Endothelial cell of umbilical vein (primary cell): ENCODE results near the gene UNC13D. TPM values are rescaled to one million over a fixed set of nuclear protein-coding genes. Genes with fewer than 3 reads are reported as not detected.
"Not testable (repeated sequence)": the region's sequence is repeated elsewhere in the genome, so short reads cannot be mapped to it uniquely, and the experiment has no call there.

Experiments used
- BruUV-seq: library from RNA; stranded (reverse); fragments of 400-500 nt; replicated peaks from 2 replicates; lab custom pipeline; 2021; lab: Mats Ljungman, UMichigan
- CTCF ChIA-PET: fragments of 300-600, 350-600 bp; sonication (Branson Sonifier 250); formaldehyde crosslinking; loops from one replicate; lab custom pipeline; 2021; ENCODE audit warnings: antibody characterized with exemption, inconsistent platforms; lab: Charles Lee
- POLR2A ChIA-PET: fragments of 300-600, 350-600 bp; sonication (Branson Sonifier 250); formaldehyde crosslinking; loops from one replicate; lab custom pipeline; 2021; ENCODE audit warnings: antibody characterized with exemption, inconsistent platforms; lab: Charles Lee
- DNase-seq: peaks from one replicate; pipeline ENCODE4 v3.0.0-alpha.2; 2011; ENCODE audit warnings: low read depth, low spot score
- FAIRE-seq: peaks from 2 replicates; lab custom pipeline; 2011; peaks lifted over from hg19 to GRCh38; lab: Jason Lieb, UNC
- H2AFZ ChIP-seq: 2 replicates; pipeline ENCODE4 v1.6.0; 2012; ENCODE audit warnings: low read depth, low read length, control low read depth, inconsistent platforms
- H3K27ac ChIP-seq: 2 replicates; pipeline ENCODE4 v1.5.1; 2011; ENCODE audit warnings: low read depth, mild to moderate bottlenecking, control low read depth, low read length, moderate library complexity; ENCODE audit not compliant: insufficient read depth
- H3K27me3 ChIP-seq, 2 experiments: 2 replicates each; pipeline versions ENCODE4 v1.6.0 to v1.6.1; 2011; ENCODE audit warnings: low read length in 2 of 2, mixed read lengths in 1 of 2; ENCODE audit not compliant: control insufficient read depth in 2 of 2, insufficient read depth in 2 of 2
- H3K36me3 ChIP-seq, 2 experiments: 2 replicates in 1 of 2; 3 replicates in 1 of 2; pipeline ENCODE4 v1.5.1; 2011; ENCODE audit warnings: low read length in 2 of 2, mild to moderate bottlenecking in 1 of 2, moderate library complexity in 1 of 2; ENCODE audit not compliant: control insufficient read depth in 2 of 2, insufficient read depth in 2 of 2; ENCODE audit errors: extremely low read depth in 1 of 2
- H3K4me1 ChIP-seq: 3 replicates; pipeline ENCODE4 v1.5.1; 2011; ENCODE audit warnings: mild to moderate bottlenecking, low read length; ENCODE audit not compliant: control insufficient read depth, insufficient read depth; ENCODE audit errors: extremely low read depth
- H3K4me2 ChIP-seq: 2 replicates; pipeline ENCODE4 v1.6.1; 2011; ENCODE audit warnings: low read length, control low read depth, mixed read lengths; ENCODE audit not compliant: insufficient read depth
- H3K4me3 ChIP-seq, 3 experiments: fragments of 200-600 bp in 1 of 3; sonication (generic), shearing (Covaris generic) in 1 of 3; replicated peaks in 1 of 3; 2 replicates each; pipeline ENCODE4 v1.5.1; 2011 to 2016; ENCODE audit warnings: control low read depth in 3 of 3, low read length in 3 of 3, mild to moderate bottlenecking in 2 of 3, inconsistent platforms in 1 of 3, low read depth in 1 of 3, moderate library complexity in 1 of 3; ENCODE audit not compliant: insufficient read depth in 1 of 3
- H3K79me2 ChIP-seq: 2 replicates; pipeline ENCODE4 v1.6.0; 2012; ENCODE audit warnings: low read length, inconsistent platforms; ENCODE audit not compliant: control insufficient read depth, insufficient read depth
- H3K9ac ChIP-seq: replicated peaks from 2 replicates; pipeline ENCODE3; 2011; ENCODE audit warnings: low read length, control low read depth; ENCODE audit not compliant: insufficient read depth; ENCODE audit errors: extremely low read depth
- H3K9me1 ChIP-seq: replicated peaks from 3 replicates; pipeline ENCODE4 v1.6.0; 2011; ENCODE audit warnings: mild to moderate bottlenecking, low read length; ENCODE audit not compliant: control insufficient read depth, insufficient read depth; ENCODE audit errors: extremely low read depth
- H3K9me3 ChIP-seq: replicated peaks from 2 replicates; pipeline ENCODE4 v1.5.1; 2012; ENCODE audit warnings: low read length, inconsistent platforms; ENCODE audit not compliant: control insufficient read depth, insufficient read depth
- H4K20me1 ChIP-seq: replicated peaks from 2 replicates; pipeline ENCODE3; 2011; ENCODE audit warnings: mild to moderate bottlenecking, low read length; ENCODE audit not compliant: control insufficient read depth, insufficient read depth; ENCODE audit errors: extremely low read depth
- EZH2 ChIP-seq: IDR thresholded peaks from 2 replicates; pipeline ENCODE4 v1.6.1; 2012; ENCODE audit warnings: borderline replicate concordance, low read depth, mild to moderate bottlenecking, moderate library complexity, low read length, inconsistent platforms; ENCODE audit not compliant: severe bottlenecking
- FOS ChIP-seq: IDR thresholded peaks from 2 replicates; pipeline ENCODE4 v1.6.1; 2011; ENCODE audit warnings: mild to moderate bottlenecking, low read length, moderate library complexity, borderline replicate concordance; ENCODE audit not compliant: insufficient read depth
- GATA2 ChIP-seq: IDR thresholded peaks from 2 replicates; pipeline ENCODE4 v1.7.0; 2011; ENCODE audit warnings: low read depth, mild to moderate bottlenecking, moderate library complexity, mixed read lengths, low read length; ENCODE audit not compliant: insufficient read length, insufficient read depth
- JUN ChIP-seq: IDR thresholded peaks from 2 replicates; pipeline ENCODE4 v1.6.1; 2011; ENCODE audit warnings: borderline replicate concordance, low read depth; ENCODE audit not compliant: insufficient read length, insufficient read depth
- MYC ChIP-seq: IDR thresholded peaks from one replicate; pipeline ENCODE4 v1.6.1; 2011; ENCODE audit warnings: mild to moderate bottlenecking, low read depth, low read length
- POLR2A ChIP-seq: IDR thresholded peaks from 2 replicates; pipeline ENCODE4 v1.6.1; 2012; ENCODE audit warnings: low read depth, mild to moderate bottlenecking, control low read depth, low read length
- POLR2AphosphoS5 ChIP-seq: IDR thresholded peaks from 2 replicates; pipeline ENCODE4 v1.6.1; 2012; ENCODE audit warnings: low read depth, mild to moderate bottlenecking, control low read depth, low read length, moderate library complexity; ENCODE audit not compliant: insufficient read depth
- dilution Hi-C: fragments of 300-500 bp; cut with MboI; formaldehyde crosslinking; loops from one replicate; pipeline ENCODE4 v1.15.0; 2019; ENCODE audit warnings: low sequenced_read_pairs; ENCODE audit not compliant: extremely low pct_ligation_motif_present
- intact Hi-C: fragments of 100-400 bp; cut with micrococcal nuclease; formaldehyde crosslinking; loops from one replicate; pipeline ENCODE4 v1.10.0; 2022
- polyA plus RNA-seq, 4 experiments: library from polyadenylated mRNA; depleted of rRNA in 3 of 4; stranded (reverse) in 3 of 4; unstranded in 1 of 4; fragments of >200 nt; gene quantifications; 2 replicates each; pipeline versions ENCODE4 v1.2.1 to v1.2.3, GENCODE V29; 2011 to 2012; ENCODE audit warnings: missing spikeins in 1 of 4
- total RNA-seq: library from RNA; stranded (reverse); gene quantifications from 2 replicates; pipeline ENCODE4 v1.2.3, GENCODE V29; 2021
- TF ChIP-seq, protein P1 (sequence below): IDR thresholded peaks from 2 replicates; pipeline ENCODE4 v1.6.1; 2011; ENCODE audit not compliant: insufficient read depth, insufficient read length

The UNC13D gene
- total and polyA plus RNA-seq, 2 donors (not counting 3 experiments of a cell fraction or from before 2014, with no cell fraction given): 6.9 to 14.9 TPM

DNA sequence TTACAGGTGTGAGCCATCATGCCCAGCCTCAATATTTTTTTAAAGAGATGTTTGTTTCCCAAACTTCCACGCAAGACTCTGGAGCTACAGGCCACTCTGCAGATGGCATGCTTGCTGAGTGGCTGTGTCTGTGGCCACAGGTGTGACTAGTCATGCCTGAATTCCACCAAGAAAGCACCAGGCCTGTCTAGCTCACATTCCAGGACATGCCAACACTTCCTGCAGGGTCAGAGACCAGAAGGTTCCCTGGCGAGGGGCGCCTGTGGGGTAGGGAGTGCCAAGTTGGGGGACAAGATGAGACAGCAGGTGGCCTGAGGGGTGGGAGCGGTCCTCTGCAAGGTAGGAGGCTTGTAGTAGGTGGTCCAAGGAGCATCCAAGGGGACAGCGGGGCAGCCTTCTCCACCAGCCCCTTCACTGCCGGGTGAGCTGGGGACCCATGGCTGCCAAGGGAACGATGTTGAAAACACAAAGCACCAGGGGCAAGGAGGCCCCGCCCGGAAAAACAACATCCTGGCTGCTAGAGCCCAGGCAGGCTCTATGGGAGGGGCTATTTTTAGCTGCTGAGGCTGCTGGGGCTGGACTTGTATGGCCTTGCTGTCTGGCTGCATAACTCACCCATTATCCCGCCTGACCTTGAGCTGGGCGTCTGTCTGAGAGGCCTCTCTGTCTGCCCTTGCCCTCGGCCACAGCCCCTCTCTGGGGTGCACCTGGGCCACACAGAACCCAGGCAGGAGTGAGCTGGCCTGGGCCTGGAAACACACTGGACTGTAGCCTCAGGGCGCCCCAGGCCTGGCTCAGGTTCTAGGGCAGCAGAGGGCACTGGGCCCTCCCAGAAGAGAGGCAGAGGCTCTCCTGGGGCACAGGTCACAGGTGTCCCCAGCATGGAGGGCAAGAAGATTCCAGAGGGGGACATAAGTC is 28.5 kb upstream of the UNC13D start:
- no peak overlapping the region for H3K4me3 ChIP-seq
- peak; percentile 100 for FAIRE-seq

DNA sequence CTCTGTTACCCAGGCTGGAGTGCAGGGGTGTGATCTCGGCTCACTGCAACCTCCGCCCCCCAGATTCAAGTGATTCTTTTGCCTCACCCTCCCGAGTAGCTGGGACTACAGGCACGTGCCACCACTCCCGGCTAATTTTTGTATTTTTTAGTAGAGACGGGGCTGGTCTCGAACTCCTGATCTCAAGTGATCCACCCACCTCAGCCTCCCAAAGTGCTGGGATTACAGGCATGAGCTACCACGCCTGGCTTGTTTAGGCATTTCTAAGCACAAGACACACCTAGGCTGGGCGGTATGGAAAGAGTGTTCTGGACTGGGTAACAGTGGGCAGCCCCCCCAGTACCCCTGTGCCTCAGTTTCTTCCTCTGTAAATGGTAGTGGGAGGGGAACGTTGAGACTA is 26.0 kb upstream of the UNC13D start:
- dilution Hi-C loops, H3K4me3 ChIP-seq, FAIRE-seq, H3K9me1 ChIP-seq, H4K20me1 ChIP-seq, DNase-seq, H3K27me3 ChIP-seq, H3K9me3 ChIP-seq, H3K9ac ChIP-seq, BruUV-seq, H3K4me2 ChIP-seq, intact Hi-C loops, H3K79me2 ChIP-seq, H3K27ac ChIP-seq: not testable (repeated sequence)
- Histone ChIP-seq H3K36me3 (peaks cover 3 to 13% of the 10 kb centered on the region in 2 experiments), H3K4me1 (peaks cover 25% of the 10 kb centered on the region), H2AFZ (peak overlapping the region; percentile 94)
- CTCF ChIA-PET: interaction anchor here (1.8 to 10.3 kb wide), 2 partner anchors 12 to 26 kb away, joined by 4 to 241 read pairs; partner anchors contain the start of genes TRIM65 and WBP2
- POLR2A ChIA-PET: interaction anchor here (1.7 kb wide), 1 partner anchor 12 kb away, joined by 5 read pairs; no protein-coding TSS in a partner anchor

More for the DNA sequence above, 28.5 kb upstream of the UNC13D start:
- no TSS peak for BruUV-seq
- no peaks in the 10 kb centered on the region for H3K9me3 ChIP-seq
- peak overlapping the region; percentile 95 for H3K27ac ChIP-seq
- H3K36me3 ChIP-seq: peaks cover 3 to 18% of the 10 kb centered on the region in 2 experiments
- no peaks in the 10 kb centered on the region for H3K27me3 ChIP-seq
- ChIA-PET POLR2A (interaction anchor here (0.7 to 1.9 kb wide), 4 partner anchors 14 to 94 kb away, joined by 3 to 11 read pairs (median 7); partner anchors contain the start of gene WBP2), CTCF (interaction anchor here (0.5 to 10.3 kb wide), 9 partner anchors 15 to 386 kb away, joined by 3 to 241 read pairs (median 6); partner anchors contain the start of genes TRIM65, UNC13D and WBP2)
- no peak for TF ChIP-seq GATA2
- no peak for TF ChIP-seq FOS
- no peak for TF ChIP-seq EZH2
- TF ChIP-seq POLR2AphosphoS5: peak; percentile 50
- no peak for TF ChIP-seq JUN
- TF ChIP-seq MYC: no peak
- TF ChIP-seq, protein P1, sequence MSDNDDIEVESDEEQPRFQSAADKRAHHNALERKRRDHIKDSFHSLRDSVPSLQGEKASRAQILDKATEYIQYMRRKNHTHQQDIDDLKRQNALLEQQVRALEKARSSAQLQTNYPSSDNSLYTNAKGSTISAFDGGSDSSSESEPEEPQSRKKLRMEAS: no peak
- TF ChIP-seq POLR2A: peak; percentile 63
- dilution Hi-C loops: no loop called here
- intact Hi-C loops: loop anchor here (1.0 kb wide), 3 partner anchors 17 to 88 kb away; partner anchors contain the start of genes UNK and WBP2
- peaks cover 43% of the 10 kb centered on the region for H3K4me1 ChIP-seq
- no peaks in the 10 kb centered on the region for H3K9me1 ChIP-seq
- peak; percentile 95 for DNase-seq
- H2AFZ ChIP-seq: peak overlapping the region; percentile 32
- no peaks in the 10 kb centered on the region for H4K20me1 ChIP-seq
- H3K9ac ChIP-seq: peak overlapping the region; percentile 77
- H3K79me2 ChIP-seq: peaks cover 6% of the 10 kb centered on the region
- peak overlapping the region; percentile 29 for H3K4me2 ChIP-seq
